Stimulated activated naive CD8-positive, alpha-beta T cell treated with anti-CD3 and anti-CD28 coated beads, Interleukin-15, amount 100 ng/mL, for 72 hours (primary cell): ENCODE results near the gene XKR7.
A peak's percentile ranks its signal among the peaks of the same experiment; 100 is the strongest.

ENCODE experiments used
- ATAC-seq: fragments of 150-1000 bp; cut with Tn5 transposase; 2 replicates; pipeline ENCODE4 v1.10.0; 2021; ENCODE audit warnings: mild to moderate bottlenecking, moderate library complexity
- DNase-seq, 2 donors: peaks; one replicate each; pipeline ENCODE4 v3.0.0; 2021 to 2022
- H3K27ac Mint-ChIP-seq, 2 donors: one replicate each; pipeline ENCODE4 v1.8.0; 2022; ENCODE audit warnings: mild to moderate bottlenecking in 2 of 2, mixed read lengths in 2 of 2, moderate library complexity in 2 of 2
- H3K27me3 Mint-ChIP-seq: one replicate; pipeline ENCODE4 v1.8.0; 2022; ENCODE audit warnings: mixed read lengths
- H3K4me1 Mint-ChIP-seq: one replicate; pipeline ENCODE4 v1.8.0; 2022; ENCODE audit warnings: mild to moderate bottlenecking, mixed read lengths
- H3K4me3 Mint-ChIP-seq, 2 donors: one replicate each; pipeline ENCODE4 v1.8.0; 2022; ENCODE audit warnings: mild to moderate bottlenecking in 2 of 2, mixed read lengths in 2 of 2, moderate library complexity in 1 of 2
- H3K9me3 Mint-ChIP-seq, 2 donors: one replicate each; pipeline ENCODE4 v1.8.0; 2022; ENCODE audit warnings: mixed read lengths in 2 of 2

The XKR7 gene

GRCh38 chr20:31934491-31934890, 33.5 kb upstream of the XKR7 start:
- DNase-seq (no peak), ATAC-seq (no peak)
- no peak overlapping the region for H3K27ac Mint-ChIP-seq
- H3K4me1 Mint-ChIP-seq = no peaks in the 10 kb centered on the region
- no peak overlapping the region for H3K4me3 Mint-ChIP-seq
- no peaks in the 10 kb centered on the region for H3K9me3 Mint-ChIP-seq
- peaks cover 13% of the 10 kb centered on the region for H3K27me3 Mint-ChIP-seq

GRCh38 chr20:31934968-31935764, 32.8 kb upstream of the XKR7 start:
- DNase-seq (no peak), ATAC-seq (no peak)
- H3K27me3 Mint-ChIP-seq = peaks cover 13% of the 10 kb centered on the region
- no peak overlapping the region for H3K27ac Mint-ChIP-seq
- H3K9me3 Mint-ChIP-seq = no peaks in the 10 kb centered on the region
- H3K4me1 Mint-ChIP-seq = no peaks in the 10 kb centered on the region
- no peak overlapping the region for H3K4me3 Mint-ChIP-seq

- Mint-ChIP-seq H3K4me3 (no peak overlapping the region), H3K27ac (no peak overlapping the region), H3K9me3 (no peaks in the 10 kb centered on the region), H3K4me1 (no peaks in the 10 kb centered on the region), H3K27me3 (peaks cover 2% of the 10 kb centered on the region)
- ATAC-seq (no peak), DNase-seq (no peak)
These were observed 31.5 kb upstream of the XKR7 start for GRCh38 chr20:31936420-31936819.

GRCh38 chr20:31937820-31938219, 30.1 kb upstream of the XKR7 start:
- H3K4me1 Mint-ChIP-seq = no peaks in the 10 kb centered on the region
- ATAC-seq (no peak), DNase-seq (no peak)
- H3K4me3 Mint-ChIP-seq = no peak overlapping the region
- no peaks in the 10 kb centered on the region for H3K9me3 Mint-ChIP-seq
- no peak overlapping the region for H3K27ac Mint-ChIP-seq
- no peaks in the 10 kb centered on the region for H3K27me3 Mint-ChIP-seq

- H3K27me3 Mint-ChIP-seq = no peaks in the 10 kb centered on the region
- DNase-seq (no peak), ATAC-seq (no peak)
These were observed 28.3 kb upstream of the XKR7 start for GRCh38 chr20:31939661-31940060.

GRCh38 chr20:31943052-31943471, 24.9 kb upstream of the XKR7 start:
- no peaks in the 10 kb centered on the region for H3K9me3 Mint-ChIP-seq
- DNase-seq (no peak), ATAC-seq (no peak)
- H3K4me3 Mint-ChIP-seq = no peak overlapping the region
- H3K27ac Mint-ChIP-seq = no peak overlapping the region
- no peaks in the 10 kb centered on the region for H3K27me3 Mint-ChIP-seq
- H3K4me1 Mint-ChIP-seq = no peaks in the 10 kb centered on the region

More at GRCh38 chr20:31939661-31940060, 28.3 kb upstream of the XKR7 start:
- H3K27ac Mint-ChIP-seq = no peak overlapping the region
- no peak overlapping the region for H3K4me3 Mint-ChIP-seq
- H3K9me3 Mint-ChIP-seq = no peaks in the 10 kb centered on the region
- H3K4me1 Mint-ChIP-seq = no peaks in the 10 kb centered on the region

GRCh38 chr20:31945319-31945718, 22.6 kb upstream of the XKR7 start:
- no peak for ATAC-seq
- Mint-ChIP-seq H3K4me1 (peaks cover 8% of the 10 kb centered on the region), H3K9me3 (no peaks in the 10 kb centered on the region), H3K27ac (no peak overlapping the region), H3K27me3 (no peaks in the 10 kb centered on the region), H3K4me3 (no peak overlapping the region)
- no peak for DNase-seq

GRCh38 chr20:31945785-31946184, 22.2 kb upstream of the XKR7 start:
- Mint-ChIP-seq H3K27ac (no peak overlapping the region), H3K9me3 (no peaks in the 10 kb centered on the region), H3K4me3 (no peak overlapping the region), H3K4me1 (peaks cover 12% of the 10 kb centered on the region), H3K27me3 (no peaks in the 10 kb centered on the region)
- ATAC-seq (no peak), DNase-seq (no peak)

- Mint-ChIP-seq H3K4me3 (no peak overlapping the region), H3K27ac (peak overlapping the region in 1 of 2 donors; percentile 20), H3K9me3 (no peaks in the 10 kb centered on the region), H3K4me1 (peaks cover 28% of the 10 kb centered on the region), H3K27me3 (no peaks in the 10 kb centered on the region)
- ATAC-seq (no peak), DNase-seq (no peak)
These were observed 19.9 kb upstream of the XKR7 start for GRCh38 chr20:31948008-31948407.

GRCh38 chr20:31949877-31950646, 17.9 kb upstream of the XKR7 start:
- no peak for DNase-seq
- Mint-ChIP-seq H3K27ac (no peak overlapping the region), H3K9me3 (no peaks in the 10 kb centered on the region)

GRCh38 chr20:31951203-31951529, 16.8 kb upstream of the XKR7 start:
- peak overlapping the region; percentile 98 for H3K27ac Mint-ChIP-seq

More at GRCh38 chr20:31949877-31950646, 17.9 kb upstream of the XKR7 start:
- Mint-ChIP-seq H3K27me3 (no peaks in the 10 kb centered on the region), H3K4me3 (peak overlapping the region; percentile 19 to 97), H3K4me1 (peaks cover 28% of the 10 kb centered on the region)
- no peak for ATAC-seq

GRCh38 chr20:31951530-31952453, 16.2 kb upstream of the XKR7 start, which contains the start of gene PDRG1:
PDRG1 (minus strand) TSS chr20:31952046; CDS start chr20:31951961, 85 bp downstream.
- no peaks in the 10 kb centered on the region for H3K9me3 Mint-ChIP-seq
- H3K4me1 Mint-ChIP-seq = peaks cover 28% of the 10 kb centered on the region
- peak within 1 kb of the TSS; percentile 98 for H3K27ac Mint-ChIP-seq
- H3K4me3 Mint-ChIP-seq = peak within 1 kb of the TSS; percentile 97 to 99
- ATAC-seq (peak; percentile 97), DNase-seq (peak; percentile 97)
- H3K27me3 Mint-ChIP-seq = peaks cover 13% of the 10 kb centered on the region

More at GRCh38 chr20:31951203-31951529, 16.8 kb upstream of the XKR7 start:
- ATAC-seq (no peak), DNase-seq (no peak)
- H3K4me3 Mint-ChIP-seq = peak overlapping the region; percentile 97 to 99
- H3K4me1 Mint-ChIP-seq = peaks cover 28% of the 10 kb centered on the region
- no peaks in the 10 kb centered on the region for H3K9me3 Mint-ChIP-seq
- peaks cover 7% of the 10 kb centered on the region for H3K27me3 Mint-ChIP-seq

GRCh38 chr20:31953556-31954148, 14.3 kb upstream of the XKR7 start:
- no peak for ATAC-seq
- DNase-seq = no peak
- Mint-ChIP-seq H3K9me3 (no peaks in the 10 kb centered on the region), H3K4me3 (no peak overlapping the region), H3K27me3 (peaks cover 16% of the 10 kb centered on the region), H3K4me1 (peaks cover 28% of the 10 kb centered on the region), H3K27ac (no peak overlapping the region)

GRCh38 chr20:31954500-31954899, 13.5 kb upstream of the XKR7 start:
- ATAC-seq (no peak), DNase-seq (no peak)
- Mint-ChIP-seq H3K9me3 (no peaks in the 10 kb centered on the region), H3K4me1 (peaks cover 28% of the 10 kb centered on the region), H3K27me3 (peaks cover 24% of the 10 kb centered on the region), H3K4me3 (no peak overlapping the region), H3K27ac (no peak overlapping the region)
